Natural killer cell (primary cell): ENCODE measurements around the gene LYRM1. TPM values are rescaled to one million over a fixed set of nuclear protein-coding genes. Genes with fewer than 3 reads are reported as not detected.

ENCODE experiments used
- ATAC-seq, 3 donors: fragments of 150-1000 bp in 2 of 3; fragments of 200-7000 bp in 1 of 3; cut with Tn5 transposase; 1 replicate in 1 of 3; 2 replicates in 2 of 3; pipeline ENCODE4 v1.10.0; 2021; ENCODE audit warnings: mild to moderate bottlenecking in 2 of 3, moderate library complexity in 2 of 3
- DNase-seq, 2 donors: peaks; one replicate each; pipeline versions ENCODE4 v3.0.0 to v3.0.0-alpha.2; 2013 to 2021; ENCODE audit warnings: mixed read lengths in 1 of 2
- H3K27ac ChIP-seq: one replicate; pipeline ENCODE4 v1.5.1; 2013; ENCODE audit warnings: mild to moderate bottlenecking, low read length
- H3K27me3 ChIP-seq: one replicate; pipeline ENCODE4 v1.6.1; 2013; ENCODE audit warnings: low read length; ENCODE audit not compliant: control insufficient read depth, insufficient read depth
- H3K36me3 ChIP-seq: one replicate; pipeline ENCODE4 v1.6.1; 2013; ENCODE audit warnings: low read length; ENCODE audit not compliant: control insufficient read depth, insufficient read depth
- H3K4me1 ChIP-seq: one replicate; pipeline ENCODE4 v1.6.1; 2013; ENCODE audit warnings: low read length; ENCODE audit not compliant: control insufficient read depth, insufficient read depth
- H3K4me3 ChIP-seq: one replicate; pipeline ENCODE4 v1.5.1; 2013; ENCODE audit warnings: low read length
- H3K9me3 ChIP-seq: one replicate; pipeline ENCODE4 v1.6.1; 2013; ENCODE audit warnings: low read length; ENCODE audit not compliant: control insufficient read depth, insufficient read depth
- H3K27ac Mint-ChIP-seq, 2 donors: one replicate each; pipeline ENCODE4 v1.8.0; 2022; ENCODE audit warnings: mild to moderate bottlenecking in 2 of 2, mixed read lengths in 2 of 2, moderate library complexity in 1 of 2
- H3K27me3 Mint-ChIP-seq, 2 donors: one replicate each; pipeline ENCODE4 v1.8.0; 2022; ENCODE audit warnings: low read depth in 2 of 2, mixed read lengths in 2 of 2
- H3K36me3 Mint-ChIP-seq: one replicate; pipeline ENCODE4 v1.8.0; 2022; ENCODE audit warnings: mixed read lengths
- H3K4me1 Mint-ChIP-seq, 2 donors: one replicate each; pipeline ENCODE4 v1.8.0; 2022; ENCODE audit warnings: mixed read lengths in 2 of 2
- H3K4me3 Mint-ChIP-seq: one replicate; pipeline ENCODE4 v1.8.0; 2022; ENCODE audit warnings: mild to moderate bottlenecking, moderate library complexity, mixed read lengths
- H3K9me3 Mint-ChIP-seq, 2 donors: one replicate each; pipeline ENCODE4 v1.8.0; 2022; ENCODE audit warnings: mixed read lengths in 2 of 2
- WGBS: methylation state at CpG from one replicate; pipeline ENCODE4 v1.1.7; 2013; ENCODE audit warnings: missing lambda C conversion rate; ENCODE audit not compliant: insufficient coverage; 5-methylcytosine and 5-hydroxymethylcytosine counted together
- intact Hi-C: fragments of 100-400 bp; cut with micrococcal nuclease; formaldehyde crosslinking; loops from one replicate; pipeline ENCODE4 v1.14.2; 2022
- total RNA-seq, 4 donors: library from RNA; stranded (reverse); fragments of 120-200 nt in 1 of 4; gene quantifications; one replicate each; pipeline versions ENCODE4 v1.2.3 to v1.2.4, GENCODE V29; 2013 to 2022
- TF ChIP-seq, protein P1 (sequence below): fragments of 200-600 bp; IDR thresholded peaks from one replicate; pipeline ENCODE4 v1.8.0; 2022; ENCODE audit warnings: antibody characterized with exemption

LYRM1 gene
- total RNA-seq, 3 donors from 2014 or later (not counting 1 experiment from before 2014, with no cell fraction given) = 15.3 to 25.7 (median 17.2) TPM

DNA sequence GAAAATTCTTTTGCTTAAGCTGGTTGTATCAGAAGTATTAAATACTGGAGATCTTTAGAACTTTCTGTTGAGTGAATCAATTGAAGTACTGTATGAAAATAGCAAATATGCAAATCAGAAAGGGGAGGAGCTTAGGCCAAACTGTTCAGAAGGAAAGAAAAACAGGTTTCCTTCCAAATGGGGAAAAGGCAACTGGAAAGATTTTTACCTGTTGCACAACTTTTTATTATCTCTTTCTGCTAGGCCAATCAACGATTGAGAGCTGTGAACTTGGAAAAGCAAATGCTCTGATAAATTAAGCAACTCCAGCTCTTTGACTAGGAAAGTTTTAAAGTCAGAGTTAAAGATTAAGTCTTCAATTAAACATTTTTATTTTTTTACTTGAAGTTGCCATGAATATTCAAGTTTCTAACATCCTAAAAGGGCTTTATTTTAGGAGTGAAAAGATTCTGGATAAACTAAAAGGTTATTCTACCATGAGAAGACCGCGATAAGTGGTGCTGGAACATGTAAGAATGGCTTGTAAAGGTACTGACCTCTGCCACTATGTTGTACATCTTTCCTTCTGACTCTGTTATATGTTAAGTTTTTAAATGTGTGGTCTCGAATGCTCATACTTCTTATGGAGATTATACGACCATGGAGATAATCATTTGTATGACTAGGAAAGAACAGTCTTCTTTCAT, 16.9 kb upstream of the LYRM1 start:
- TF ChIP-seq, protein P1, sequence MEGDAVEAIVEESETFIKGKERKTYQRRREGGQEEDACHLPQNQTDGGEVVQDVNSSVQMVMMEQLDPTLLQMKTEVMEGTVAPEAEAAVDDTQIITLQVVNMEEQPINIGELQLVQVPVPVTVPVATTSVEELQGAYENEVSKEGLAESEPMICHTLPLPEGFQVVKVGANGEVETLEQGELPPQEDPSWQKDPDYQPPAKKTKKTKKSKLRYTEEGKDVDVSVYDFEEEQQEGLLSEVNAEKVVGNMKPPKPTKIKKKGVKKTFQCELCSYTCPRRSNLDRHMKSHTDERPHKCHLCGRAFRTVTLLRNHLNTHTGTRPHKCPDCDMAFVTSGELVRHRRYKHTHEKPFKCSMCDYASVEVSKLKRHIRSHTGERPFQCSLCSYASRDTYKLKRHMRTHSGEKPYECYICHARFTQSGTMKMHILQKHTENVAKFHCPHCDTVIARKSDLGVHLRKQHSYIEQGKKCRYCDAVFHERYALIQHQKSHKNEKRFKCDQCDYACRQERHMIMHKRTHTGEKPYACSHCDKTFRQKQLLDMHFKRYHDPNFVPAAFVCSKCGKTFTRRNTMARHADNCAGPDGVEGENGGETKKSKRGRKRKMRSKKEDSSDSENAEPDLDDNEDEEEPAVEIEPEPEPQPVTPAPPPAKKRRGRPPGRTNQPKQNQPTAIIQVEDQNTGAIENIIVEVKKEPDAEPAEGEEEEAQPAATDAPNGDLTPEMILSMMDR = no peak

DNA sequence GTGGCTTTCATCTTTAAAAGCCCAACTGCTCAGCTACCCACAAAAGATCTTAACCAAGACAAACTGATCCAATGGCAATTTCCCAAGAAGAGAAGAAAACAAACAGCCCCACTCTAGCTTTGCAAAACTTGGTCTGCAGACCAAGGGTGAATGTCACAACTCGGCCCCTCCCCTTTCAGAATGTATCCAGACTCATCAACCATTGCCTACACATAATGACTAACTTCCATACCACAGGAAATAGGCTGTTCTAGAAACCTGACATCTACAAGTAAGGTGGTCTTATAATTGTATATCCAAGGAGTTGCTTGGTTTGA, 16.4 kb upstream of the LYRM1 start:
- intact Hi-C loops = no loop called here
- Histone ChIP-seq H3K27me3 (no peaks in the 10 kb centered on the region), H3K9me3 (no peaks in the 10 kb centered on the region), H3K36me3 (no peaks in the 10 kb centered on the region), H3K4me1 (no peaks in the 10 kb centered on the region), H3K27ac (no peak overlapping the region), H3K4me3 (no peak overlapping the region)
- Mint-ChIP-seq H3K27me3 (no peaks in the 10 kb centered on the region), H3K4me1 (peaks cover 14 to 20% of the 10 kb centered on the region in 2 donors), H3K36me3 (no peaks in the 10 kb centered on the region), H3K4me3 (no peak overlapping the region), H3K9me3 (no peaks in the 10 kb centered on the region), H3K27ac (no peak overlapping the region)
- DNase-seq (no peak), ATAC-seq (no peak)
- TF ChIP-seq, protein P1 = no peak
- no CpG with 5 or more reads among the region's 1 CpG for WGBS

More for the DNA sequence above, 16.9 kb upstream of the LYRM1 start:
- 95% methylated on average over 3 of the region's 5 CpGs for WGBS
- no peak overlapping the region for H3K27ac ChIP-seq
- H3K4me1 Mint-ChIP-seq = peaks cover 14 to 22% of the 10 kb centered on the region in 2 donors
- no peaks in the 10 kb centered on the region for H3K36me3 ChIP-seq
- H3K27me3 Mint-ChIP-seq = no peaks in the 10 kb centered on the region
- no peaks in the 10 kb centered on the region for H3K4me1 ChIP-seq
- no peak for DNase-seq
- intact Hi-C loops = no loop called here
- ATAC-seq = no peak
- no peak overlapping the region for H3K4me3 ChIP-seq
- H3K4me3 Mint-ChIP-seq = no peak overlapping the region
- no peaks in the 10 kb centered on the region for H3K36me3 Mint-ChIP-seq
- no peak overlapping the region for H3K27ac Mint-ChIP-seq
- H3K9me3 ChIP-seq = no peaks in the 10 kb centered on the region
- no peaks in the 10 kb centered on the region for H3K27me3 ChIP-seq
- H3K9me3 Mint-ChIP-seq = no peaks in the 10 kb centered on the region

DNA sequence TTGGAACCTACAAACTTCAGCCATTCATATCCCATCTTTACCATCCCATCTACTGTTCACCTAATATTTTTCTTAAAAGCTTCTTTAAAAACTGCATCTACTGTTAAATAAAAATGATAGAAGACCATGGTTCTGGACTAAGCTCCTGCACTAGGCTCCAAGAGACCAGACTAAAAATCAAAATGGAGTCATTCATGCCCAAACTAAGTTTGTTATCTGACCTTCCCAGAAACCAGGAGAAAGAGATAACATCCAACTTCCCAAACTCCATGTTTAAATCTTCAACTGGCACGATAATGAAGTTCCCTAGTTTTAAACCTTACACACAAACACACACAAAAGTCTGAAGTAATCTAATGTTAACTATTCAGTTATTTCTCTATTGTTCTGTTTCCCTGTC, 14.3 kb upstream of the LYRM1 start:
- Histone ChIP-seq H3K27me3 (no peaks in the 10 kb centered on the region), H3K36me3 (no peaks in the 10 kb centered on the region), H3K27ac (no peak overlapping the region), H3K9me3 (no peaks in the 10 kb centered on the region), H3K4me1 (no peaks in the 10 kb centered on the region), H3K4me3 (no peak overlapping the region)
- H3K4me3 Mint-ChIP-seq = no peak overlapping the region
- peaks cover 14% of the 10 kb centered on the region in 2 donors for H3K4me1 Mint-ChIP-seq
- 0% methylated on average over 1 of the region's 1 CpG for WGBS
- intact Hi-C loops = no loop called here
- no peaks in the 10 kb centered on the region for H3K36me3 Mint-ChIP-seq
- TF ChIP-seq, protein P1 = no peak
- H3K9me3 Mint-ChIP-seq = no peaks in the 10 kb centered on the region
- no peak overlapping the region for H3K27ac Mint-ChIP-seq
- DNase-seq = no peak
- H3K27me3 Mint-ChIP-seq = no peaks in the 10 kb centered on the region
- no peak for ATAC-seq

DNA sequence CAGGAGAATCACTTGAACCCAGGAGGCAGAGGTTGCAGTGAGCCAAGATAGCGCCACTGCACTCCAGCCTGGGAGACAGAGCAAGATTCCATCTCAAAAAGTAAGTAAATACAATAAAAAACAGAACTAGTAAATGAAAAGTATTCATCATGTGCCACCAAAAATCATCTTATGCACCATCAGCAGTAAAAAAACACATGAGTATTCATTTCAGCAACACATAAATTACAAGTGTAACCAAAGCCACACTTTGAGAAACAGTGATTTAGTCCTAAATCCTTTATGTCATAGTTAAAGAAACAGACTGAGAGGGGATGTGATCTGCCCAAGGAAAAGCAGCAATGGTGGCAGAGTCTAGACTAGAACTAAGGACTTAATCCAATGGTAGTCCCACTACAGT, 13.4 kb upstream of the LYRM1 start:
- no peaks in the 10 kb centered on the region for H3K36me3 Mint-ChIP-seq
- no peaks in the 10 kb centered on the region for H3K4me1 ChIP-seq
- H3K27ac ChIP-seq = no peak overlapping the region
- H3K36me3 ChIP-seq = no peaks in the 10 kb centered on the region
- DNase-seq (no peak), ATAC-seq (no peak)
- no peak overlapping the region for H3K4me3 Mint-ChIP-seq
- intact Hi-C loops = no loop called here
- H3K27me3 Mint-ChIP-seq = no peaks in the 10 kb centered on the region
- no peak overlapping the region for H3K4me3 ChIP-seq
- 100% methylated on average over 1 of the region's 1 CpG for WGBS
- no peaks in the 10 kb centered on the region for H3K9me3 Mint-ChIP-seq
- H3K9me3 ChIP-seq = no peaks in the 10 kb centered on the region
- H3K27ac Mint-ChIP-seq = no peak overlapping the region
- no peaks in the 10 kb centered on the region for H3K27me3 ChIP-seq
- TF ChIP-seq, protein P1 = no peak
- H3K4me1 Mint-ChIP-seq = peaks cover 18 to 19% of the 10 kb centered on the region in 2 donors
